NCI-H2227 (cell line): ENCODE results near the gene HPGD.

Experiments used
- DNase-seq: peaks from one replicate; lab custom pipeline; 2025; ENCODE audit not compliant: unreplicated experiment; lab: John Stamatoyannopoulos, UW

Gene HPGD

GRCh38 chr4:174522183-174523024 lies at the start of gene HPGD:
TSS of gene HPGD (minus strand) at chr4:174522488. CDS start at chr4:174522451, 37 bp downstream.
- peak; percentile 33 for DNase-seq

- DNase-seq, result no peak
Measured at GRCh38 chr4:174564529-174564928, 42.2 kb upstream of the HPGD start.

GRCh38 chr4:174563399-174563798 lies 41.1 kb upstream of the HPGD start:
- DNase-seq, result no peak

- DNase-seq, result no peak
Measured at GRCh38 chr4:174561560-174561959, 39.3 kb upstream of the HPGD start.

- no peak for DNase-seq
Measured at GRCh38 chr4:174559894-174560293, 37.6 kb upstream of the HPGD start.

- no peak for DNase-seq
Measured at GRCh38 chr4:174555789-174556630, 33.7 kb upstream of the HPGD start.

- no peak for DNase-seq
Measured at GRCh38 chr4:174554231-174554728, 32.0 kb upstream of the HPGD start.

DNA sequence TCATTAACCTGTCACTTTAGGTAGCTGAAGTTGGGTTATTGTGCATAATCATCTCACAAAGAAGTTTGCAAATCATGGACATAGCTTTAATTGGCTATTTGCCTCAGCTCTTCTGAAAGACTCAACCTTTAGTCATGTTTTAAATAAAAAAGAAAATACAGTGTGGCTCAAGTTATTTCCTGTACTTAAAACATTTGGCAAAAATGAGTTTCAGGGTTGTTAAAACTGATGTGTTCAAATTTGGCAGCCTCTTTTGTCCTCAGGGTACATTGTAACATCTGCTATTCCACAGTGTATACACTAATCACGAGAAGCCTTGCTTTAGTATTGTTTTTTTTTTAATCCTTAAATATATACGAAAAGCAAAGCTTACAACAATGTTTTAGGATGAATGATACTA lies 31.5 kb upstream of the HPGD start:
- no peak for DNase-seq

- DNase-seq, result no peak
Measured at GRCh38 chr4:174553031-174553430, 30.7 kb upstream of the HPGD start.

GRCh38 chr4:174550541-174550940 lies 28.3 kb upstream of the HPGD start:
- no peak for DNase-seq

DNA sequence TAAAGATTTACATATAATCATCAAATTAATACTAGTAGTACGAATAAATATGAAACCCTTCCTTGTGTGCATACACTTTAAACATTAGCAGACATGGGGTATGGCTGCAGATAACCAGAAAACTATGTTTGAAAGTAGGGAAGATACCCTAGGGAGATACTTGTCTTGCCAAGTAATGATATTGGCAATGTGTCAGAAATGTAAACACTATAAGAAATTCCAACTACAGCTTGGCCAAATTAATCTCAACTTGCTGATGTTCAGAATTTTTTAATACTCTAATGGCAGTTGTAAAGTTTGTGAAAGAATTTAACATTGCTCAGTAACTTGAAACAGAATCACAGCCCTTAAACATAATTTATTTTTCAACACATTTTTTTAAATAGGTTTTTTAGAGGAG lies 27.4 kb upstream of the HPGD start:
- DNase-seq, result no peak

GRCh38 chr4:174545268-174545667 lies 23.0 kb upstream of the HPGD start:
- no peak for DNase-seq

DNA sequence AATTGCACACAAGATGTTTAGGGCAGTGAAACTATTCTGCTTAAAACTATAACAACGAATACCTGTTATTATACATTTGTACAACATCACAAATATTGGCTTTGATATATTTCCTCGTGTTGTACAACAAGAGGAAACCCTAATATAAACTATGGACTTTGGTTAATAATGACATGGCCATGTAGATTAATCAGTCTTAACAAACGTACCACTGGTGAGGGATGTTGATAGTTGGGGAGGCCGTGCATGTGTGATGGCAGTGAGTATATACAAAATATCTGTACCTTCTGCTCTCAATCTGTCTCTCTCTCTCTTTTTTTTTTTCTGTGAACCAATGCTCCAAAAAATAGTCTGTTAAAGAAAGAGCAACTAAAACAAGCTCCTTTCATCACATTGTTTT lies 22.2 kb upstream of the HPGD start:
- no peak for DNase-seq

DNA sequence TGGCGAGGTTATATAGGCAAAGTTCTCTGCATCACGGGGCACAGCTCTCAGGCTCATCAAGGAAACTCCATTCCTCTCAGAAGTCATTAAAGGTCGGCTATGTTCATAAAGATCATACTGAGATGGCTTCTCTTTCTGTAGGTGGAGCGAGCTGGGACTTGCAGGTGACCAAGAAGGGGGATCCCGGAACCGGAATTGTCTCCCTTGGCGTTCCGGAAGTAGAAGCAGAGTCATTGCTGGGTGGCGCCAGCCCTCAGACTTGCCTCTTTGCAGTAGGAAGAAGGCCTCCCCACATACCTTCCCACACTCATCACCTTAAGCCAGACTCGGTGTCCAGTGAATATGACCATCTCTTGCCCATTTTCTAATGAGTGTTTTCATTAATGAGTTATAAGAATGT lies 17.9 kb upstream of the HPGD start:
- no peak for DNase-seq

- DNase-seq, result no peak
Measured at GRCh38 chr4:174539571-174539970, 17.3 kb upstream of the HPGD start.

GRCh38 chr4:174538876-174539250 lies 16.6 kb upstream of the HPGD start:
- no peak for DNase-seq

DNA sequence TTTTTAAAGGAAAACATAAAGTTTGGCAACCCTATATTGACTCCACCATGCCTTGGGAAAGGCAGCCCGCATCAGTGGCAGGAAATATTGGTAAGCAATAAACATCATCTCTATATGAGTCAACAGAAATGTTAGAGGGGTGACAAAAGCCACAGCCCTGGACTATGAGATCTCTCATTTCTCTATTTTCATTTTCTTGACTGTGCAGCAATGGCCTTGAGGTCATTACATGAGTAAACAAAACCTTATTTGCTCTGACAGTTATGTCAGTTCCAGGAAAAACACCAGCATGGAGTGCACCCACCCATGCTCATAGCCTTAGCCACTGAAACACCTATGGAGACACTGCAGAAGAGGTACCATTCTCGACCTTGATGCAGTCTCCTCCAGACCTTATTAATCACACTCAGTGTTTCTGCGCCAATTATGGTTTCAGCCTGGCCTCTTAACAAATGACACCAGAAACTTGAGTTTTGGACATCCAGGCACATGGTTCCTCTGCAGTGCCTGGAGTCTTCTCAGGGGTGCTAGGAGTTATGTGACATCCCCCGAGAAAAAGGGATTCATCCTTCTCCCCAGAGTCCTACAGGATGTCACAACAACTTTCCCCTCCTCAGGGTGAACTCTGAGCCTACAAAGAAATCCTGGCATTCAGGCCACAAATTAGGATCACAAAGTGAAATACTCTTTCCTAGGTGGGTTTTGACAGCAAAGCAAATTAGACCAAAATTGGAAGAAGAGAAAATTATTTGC lies 16.0 kb upstream of the HPGD start:
- DNase-seq, result no peak

DNA sequence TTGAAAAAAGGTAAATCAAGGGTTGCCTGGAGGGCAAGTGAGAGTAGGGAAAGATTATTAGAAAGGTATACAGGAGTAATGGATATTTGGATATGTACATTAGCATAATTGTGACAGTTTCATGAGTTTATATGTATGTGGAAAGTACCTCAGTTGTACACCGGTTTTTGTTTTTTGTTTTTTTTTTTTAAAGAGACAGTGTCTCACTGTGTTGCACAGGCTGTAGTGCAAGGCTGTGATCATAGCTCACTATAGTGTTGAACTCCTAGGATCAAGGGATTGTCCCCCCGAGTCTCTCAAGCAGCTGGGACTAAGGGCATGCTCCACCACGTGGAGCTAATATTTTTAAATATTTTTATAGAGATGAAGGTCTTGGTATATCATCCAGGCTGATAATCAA lies 15.3 kb upstream of the HPGD start:
- no peak for DNase-seq

DNA sequence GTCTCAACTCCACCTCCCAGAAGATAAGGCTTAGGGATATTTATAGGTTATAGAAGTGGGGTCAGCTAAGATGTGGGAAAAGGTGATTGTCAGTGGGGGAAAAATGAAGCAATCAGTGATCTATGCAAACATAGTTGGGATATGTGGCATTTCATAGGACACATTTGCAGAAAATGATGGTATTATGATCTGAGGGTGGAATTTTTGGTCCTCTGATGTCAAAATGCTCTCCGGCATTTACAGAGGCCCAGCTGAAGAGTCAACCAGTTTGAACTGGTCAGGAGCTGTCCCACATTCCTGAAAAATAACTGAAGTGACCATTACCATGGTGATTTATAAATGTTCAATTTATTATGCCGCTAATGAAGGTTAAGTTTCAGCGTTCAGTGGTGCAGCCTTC lies 12.2 kb upstream of the HPGD start:
- no peak for DNase-seq

DNA sequence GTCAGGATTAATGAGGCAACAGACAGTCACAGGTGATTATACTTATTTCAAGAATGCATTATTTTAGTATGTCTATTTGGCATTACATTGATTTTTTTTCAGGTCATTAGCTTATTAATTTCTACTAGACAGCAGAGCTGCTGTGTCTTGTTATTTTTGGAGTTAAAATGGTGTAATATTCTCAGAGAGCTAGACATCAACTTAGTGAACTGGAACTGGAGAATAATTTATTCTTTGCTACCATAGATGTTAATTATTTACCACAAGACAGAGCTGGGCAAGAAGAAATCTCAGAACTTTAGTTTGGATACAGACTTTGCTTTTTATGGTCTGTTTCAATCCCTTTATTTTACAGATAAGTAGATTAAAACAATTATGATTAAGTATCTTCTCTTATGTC lies 10.2 kb upstream of the HPGD start:
- no peak for DNase-seq

- no peak for DNase-seq
Measured at GRCh38 chr4:174531486-174531885, 9.2 kb upstream of the HPGD start.
